GM18858 (cell line): Measurements from ENCODE around the gene MPP2.
"Not testable (repeated sequence)": the region's sequence is repeated elsewhere in the genome, so short reads cannot be mapped to it uniquely, and the experiment has no call there.

Experiments used
- ATAC-seq: cut with Tn5 transposase; IDR thresholded peaks from one replicate; pipeline ENCODE4 v1.9.1; 2021; ENCODE audit not compliant: unreplicated experiment

MPP2 gene

GRCh38 chr17:43905400-43905984 lies 1.8 kb downstream of the MPP2 start:
- no peak for ATAC-seq

DNA sequence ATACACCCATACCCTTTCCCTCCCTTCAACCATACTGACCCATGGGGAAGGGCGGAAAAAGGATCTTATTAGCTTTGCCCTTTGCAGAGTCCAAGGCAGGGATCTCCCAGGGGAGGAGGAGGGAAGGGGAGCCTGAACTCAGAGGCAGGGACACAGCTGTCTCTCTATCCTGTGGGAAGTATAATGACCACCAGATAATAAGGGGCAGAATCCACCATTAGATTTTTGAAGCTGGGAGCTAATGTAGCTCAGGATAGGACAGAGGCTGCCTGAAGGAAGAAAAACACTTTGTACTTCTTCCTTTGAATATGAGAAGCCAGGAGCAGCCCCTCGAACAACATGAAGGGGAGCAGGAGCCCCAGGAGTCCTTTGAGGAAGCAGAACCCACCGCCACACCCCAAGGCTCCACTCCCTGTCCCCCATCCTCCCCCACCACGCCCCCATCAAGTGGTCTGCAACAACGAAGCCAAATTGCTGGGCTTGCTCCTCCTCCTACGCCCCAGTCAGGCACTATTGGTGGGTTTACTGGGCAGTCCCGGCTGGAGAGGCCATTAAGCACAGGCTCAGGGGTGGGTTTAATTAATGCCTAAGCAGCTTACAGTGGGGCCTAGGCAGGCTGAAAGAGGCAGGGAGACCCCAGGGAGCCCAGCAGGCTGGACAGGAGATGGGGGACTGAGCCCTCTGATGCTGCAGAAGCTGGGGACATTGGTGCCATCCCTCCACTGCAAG lies 5.3 kb downstream of the MPP2 start:
- ATAC-seq = no peak

GRCh38 chr17:43900858-43901754 lies 6.2 kb downstream of the MPP2 start:
- ATAC-seq = no peak

- no peak for ATAC-seq
Measured at GRCh38 chr17:43900183-43900857, 7.0 kb downstream of the MPP2 start.

- ATAC-seq = no peak
Measured at GRCh38 chr17:43898446-43898845, 8.9 kb downstream of the MPP2 start.

DNA sequence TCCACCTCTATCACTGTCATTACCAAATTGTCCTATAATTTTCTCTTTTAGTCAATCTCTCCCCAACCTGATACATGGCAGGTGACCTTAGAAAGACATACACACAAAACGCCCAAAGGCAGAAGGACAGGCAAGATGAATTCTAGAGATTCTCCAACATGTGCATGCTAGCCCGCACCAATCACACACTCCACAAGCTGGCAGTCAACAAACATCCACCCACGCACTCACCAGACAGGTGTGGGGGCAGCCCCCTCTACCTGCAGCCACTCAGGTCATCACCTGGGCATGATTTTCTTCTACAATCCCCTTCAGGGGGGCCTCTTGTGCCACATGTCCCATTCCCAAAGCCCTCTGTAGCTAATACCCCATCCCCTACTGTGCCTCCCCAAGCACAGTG lies 9.5 kb downstream of the MPP2 start:
- ATAC-seq = no peak

GRCh38 chr17:43894494-43894893 lies 12.8 kb downstream of the MPP2 start:
- ATAC-seq = not testable (repeated sequence)

DNA sequence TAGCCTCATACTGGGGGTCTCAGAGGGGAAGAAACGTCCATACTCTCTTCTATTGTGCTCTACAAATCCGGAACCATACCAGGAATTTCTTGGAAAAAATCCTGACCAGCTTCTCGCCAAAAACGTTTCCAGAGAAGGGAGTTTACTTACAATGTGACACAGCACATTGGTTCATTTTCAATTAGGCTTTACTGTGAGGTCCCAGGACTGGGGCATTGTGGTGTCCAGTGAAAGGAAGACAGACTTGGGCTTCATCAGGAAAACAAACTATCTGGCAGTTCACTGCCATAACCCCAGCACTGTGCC lies 14.7 kb downstream of the MPP2 start:
- no peak for ATAC-seq

- ATAC-seq = no peak
Measured at GRCh38 chr17:43891851-43892646, 15.3 kb downstream of the MPP2 start.

DNA sequence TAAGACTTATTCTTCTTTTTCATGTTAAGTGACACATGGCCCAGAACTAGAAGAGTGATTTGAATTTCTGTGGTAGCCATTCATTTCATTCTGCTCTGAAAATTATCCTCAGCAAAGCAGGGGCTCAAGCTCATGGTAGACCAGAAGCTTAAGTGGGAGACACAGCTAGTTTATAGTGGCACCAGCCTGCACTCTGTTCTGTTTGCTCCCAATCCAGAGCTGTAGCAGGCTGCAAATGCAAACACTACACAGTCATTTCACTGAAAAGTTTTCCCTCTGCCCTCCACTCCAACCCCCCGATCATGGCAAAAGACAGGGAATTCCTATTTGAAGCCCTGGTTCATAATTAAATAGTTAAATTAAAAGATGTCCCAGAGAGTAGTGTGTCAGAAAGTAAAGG lies 17.1 kb downstream of the MPP2 start:
- ATAC-seq = no peak

DNA sequence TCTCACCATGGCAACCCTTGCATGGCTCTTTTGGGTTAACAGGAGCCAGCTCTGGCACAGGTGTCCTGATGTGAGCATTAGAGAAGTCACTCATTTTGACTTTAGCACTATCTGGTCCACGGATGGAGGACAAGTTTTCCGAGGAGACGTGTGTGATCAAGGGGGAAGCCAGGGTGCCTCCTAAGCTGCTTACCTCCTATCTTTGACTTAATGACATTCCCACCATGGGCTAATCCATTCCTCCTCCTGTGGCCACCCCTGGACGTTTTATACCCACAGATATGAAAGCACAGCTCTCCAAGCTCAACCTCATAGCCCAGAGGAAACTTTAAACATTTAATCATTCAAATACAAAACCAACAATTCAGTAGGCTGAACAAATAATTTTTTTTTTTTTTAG lies 18.8 kb downstream of the MPP2 start:
- no peak for ATAC-seq

DNA sequence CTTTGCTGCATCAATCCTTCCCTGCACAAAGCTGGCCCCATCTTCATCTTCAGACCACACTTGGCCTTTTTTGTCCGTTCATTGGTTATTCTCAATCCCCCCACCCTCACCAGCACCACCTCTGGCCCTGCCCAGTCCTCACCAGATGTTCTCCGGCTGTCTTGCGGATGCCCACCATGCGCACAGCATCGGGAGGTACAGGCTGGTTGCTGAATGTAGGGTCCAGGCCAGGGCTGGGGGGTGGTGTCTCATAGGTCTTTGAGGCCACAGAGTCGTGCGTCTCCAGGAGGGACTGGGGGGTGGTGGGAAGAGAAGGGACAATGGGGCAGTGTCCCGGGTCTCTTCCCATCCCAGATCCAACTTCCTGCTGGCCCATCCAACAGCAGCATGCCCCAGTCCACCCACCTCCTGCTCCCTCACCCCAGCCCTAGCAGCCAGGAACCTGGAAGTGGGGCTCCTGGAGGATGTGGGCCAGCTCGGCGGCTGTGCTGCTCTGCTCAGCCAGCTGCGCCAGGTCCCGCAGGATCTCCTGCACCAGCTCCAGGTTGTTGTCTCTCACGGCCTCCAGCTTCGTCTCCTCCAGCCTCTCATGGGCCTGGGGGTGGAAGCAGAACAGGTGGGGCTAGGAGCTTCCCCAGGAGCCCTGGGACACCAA lies 24.4 kb downstream of the MPP2 start:
- ATAC-seq = no peak

DNA sequence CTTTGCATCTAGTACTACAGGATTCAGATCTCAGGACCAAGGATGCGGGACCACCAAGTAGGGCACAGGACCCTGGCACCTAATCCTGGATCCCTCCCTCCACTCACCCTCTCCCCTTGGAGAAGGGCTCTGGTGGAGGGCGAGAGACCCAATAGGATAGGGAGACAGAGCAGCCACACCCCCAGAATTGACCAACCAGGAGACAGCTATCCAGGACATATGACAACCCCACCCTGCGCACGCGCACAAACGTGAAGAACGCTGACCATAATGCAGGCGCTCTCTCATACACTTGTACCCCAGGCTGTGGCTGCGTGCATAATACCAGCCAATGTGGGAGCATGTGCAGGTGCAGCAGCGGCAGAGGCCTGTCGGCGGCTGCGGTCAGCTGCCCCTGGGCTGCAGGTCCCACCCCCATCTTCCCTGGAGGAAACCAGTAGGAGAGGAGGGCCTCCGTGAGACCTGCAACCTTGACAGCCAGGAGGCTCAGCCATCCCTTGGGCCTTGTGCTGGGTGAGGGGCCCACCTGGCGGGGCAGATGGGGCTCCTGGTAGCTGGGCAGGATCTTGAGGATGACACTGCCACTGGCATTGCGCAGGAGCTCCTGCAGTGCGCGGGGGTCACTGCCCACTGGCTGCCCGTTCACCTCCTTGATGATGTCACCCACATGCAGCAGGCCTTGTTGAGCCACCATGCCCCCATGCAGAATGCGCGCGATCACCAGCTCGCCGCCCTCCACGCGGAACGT lies 25.4 kb downstream of the MPP2 start:
- ATAC-seq = no peak

- no peak for ATAC-seq
Measured at GRCh38 chr17:43881181-43881580, 26.2 kb downstream of the MPP2 start.

GRCh38 chr17:43880420-43880991 lies 26.8 kb downstream of the MPP2 start:
- ATAC-seq = no peak

GRCh38 chr17:43879723-43880419 lies 27.5 kb downstream of the MPP2 start:
- ATAC-seq = no peak

- no peak for ATAC-seq
Measured at GRCh38 chr17:43878260-43879175, 28.8 kb downstream of the MPP2 start.
